HepG2 (cell line): ENCODE data around the gene BCL2.

Experiments used
- HOXA7 ChIP-seq: sonication (generic); formaldehyde crosslinking; IDR thresholded peaks from 2 replicates; pipeline ENCODE4 v1.8.1; 2022; ENCODE audit warnings: mild to moderate bottlenecking, missing genetic modification reagents, moderate library complexity
- NR2F1 ChIP-seq, 2 experiments: fragments of 450-650 bp in 1 of 2; formaldehyde crosslinking in 1 of 2; IDR thresholded peaks; 2 replicates each; pipeline versions ENCODE4 v1.5.0 to v1.6.1; 2016 to 2020; ENCODE audit warnings: mild to moderate bottlenecking in 1 of 2, missing compliant biosample characterization in 1 of 2, missing genetic modification reagents in 1 of 2, moderate library complexity in 1 of 2
- TEAD3 ChIP-seq: optimal IDR thresholded peaks from 2 replicates; pipeline ENCODE3; 2016; ENCODE audit warnings: borderline replicate concordance
- ZNF274 ChIP-seq: sonication (generic); formaldehyde crosslinking; IDR thresholded peaks from 2 replicates; pipeline ENCODE4 v1.5.1; 2020; ENCODE audit warnings: mild to moderate bottlenecking, missing genetic modification reagents
- ZNF549 ChIP-seq: sonication (generic); formaldehyde crosslinking; IDR thresholded peaks from 2 replicates; pipeline ENCODE4 v1.5.0; 2020; ENCODE audit warnings: missing genetic modification reagents
- ZNF558 ChIP-seq: sonication (generic); formaldehyde crosslinking; IDR thresholded peaks from 2 replicates; pipeline ENCODE4 v1.9.0; 2022; ENCODE audit warnings: mild to moderate bottlenecking, missing genetic modification reagents, borderline replicate concordance
- ZNF776 ChIP-seq: sonication (generic); formaldehyde crosslinking; IDR thresholded peaks from 2 replicates; pipeline ENCODE4 v1.4.0; 2020; ENCODE audit warnings: mild to moderate bottlenecking, missing genetic modification reagents

DNA sequence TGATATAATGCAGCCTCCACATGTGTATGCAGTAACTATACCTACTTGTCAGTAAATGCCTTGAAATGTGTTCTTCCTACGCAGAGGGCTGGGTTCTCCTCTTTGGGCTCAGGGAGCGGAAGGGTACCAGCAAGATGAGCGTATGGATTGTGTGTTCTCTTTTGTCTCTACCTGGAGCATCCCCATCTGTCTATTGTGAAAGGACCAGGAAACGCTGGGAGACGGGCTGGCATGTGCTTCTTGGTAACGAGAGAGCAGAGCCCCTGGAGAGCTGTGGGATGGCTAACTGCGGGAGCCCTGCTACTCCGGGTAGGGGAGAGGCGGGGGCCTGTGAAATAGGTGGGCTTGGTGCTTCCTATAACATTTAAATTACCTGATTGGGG, 80.9 kb downstream of the BCL2 start:
- no peak for TF ChIP-seq HOXA7 (CRISPR knock-in tag)
- no peak for TF ChIP-seq NR2F1 (CRISPR knock-in tag; IDR thresholded peaks at IDR 0.05)
- TF ChIP-seq ZNF549 (CRISPR knock-in tag) = no peak
- TF ChIP-seq TEAD3 (CRISPR knock-in tag) = no peak
- no peak for TF ChIP-seq ZNF776 (CRISPR knock-in tag)
- no peak for TF ChIP-seq ZNF558 (CRISPR knock-in tag)
- TF ChIP-seq ZNF274 (CRISPR knock-in tag) = no peak
